Suprapubic skin (tissue), 4 donors: Measurements from ENCODE around the gene INSYN2B.

Source experiments
- EP300 ChIP-seq: sonication (generic); formaldehyde crosslinking; IDR thresholded peaks from one replicate; pipeline ENCODE4 v1.6.1; 2017; ENCODE audit warnings: antibody characterized with exemption
- POLR2A ChIP-seq, 2 donors: fragments of 450-650 bp; IDR thresholded peaks; one replicate each; pipeline ENCODE4 v1.6.1; 2017; ENCODE audit warnings: antibody characterized with exemption in 2 of 2, mild to moderate bottlenecking in 2 of 2, moderate library complexity in 2 of 2
- POLR2AphosphoS5 ChIP-seq, 3 donors: sonication (generic); formaldehyde crosslinking; IDR thresholded peaks; one replicate each; pipeline ENCODE4 v1.6.1; 2017; ENCODE audit warnings: antibody characterized with exemption in 3 of 3
- TF ChIP-seq, protein P1 (sequence below), 2 donors: fragments of 200-600 bp in 1 of 2; fragments of 450-650 bp in 1 of 2; sonication (generic) in 1 of 2; IDR thresholded peaks; one replicate each; pipeline ENCODE4 v1.5.1; 2016 to 2019; ENCODE audit warnings: antibody characterized with exemption in 2 of 2, mild to moderate bottlenecking in 1 of 2, moderate library complexity in 1 of 2

- TF ChIP-seq POLR2AphosphoS5 (IDR thresholded peaks at IDR 0.05) = no peak
- TF ChIP-seq EP300 = no peak
- TF ChIP-seq POLR2A (IDR thresholded peaks at IDR 0.05) = no peak
- TF ChIP-seq, protein P1, sequence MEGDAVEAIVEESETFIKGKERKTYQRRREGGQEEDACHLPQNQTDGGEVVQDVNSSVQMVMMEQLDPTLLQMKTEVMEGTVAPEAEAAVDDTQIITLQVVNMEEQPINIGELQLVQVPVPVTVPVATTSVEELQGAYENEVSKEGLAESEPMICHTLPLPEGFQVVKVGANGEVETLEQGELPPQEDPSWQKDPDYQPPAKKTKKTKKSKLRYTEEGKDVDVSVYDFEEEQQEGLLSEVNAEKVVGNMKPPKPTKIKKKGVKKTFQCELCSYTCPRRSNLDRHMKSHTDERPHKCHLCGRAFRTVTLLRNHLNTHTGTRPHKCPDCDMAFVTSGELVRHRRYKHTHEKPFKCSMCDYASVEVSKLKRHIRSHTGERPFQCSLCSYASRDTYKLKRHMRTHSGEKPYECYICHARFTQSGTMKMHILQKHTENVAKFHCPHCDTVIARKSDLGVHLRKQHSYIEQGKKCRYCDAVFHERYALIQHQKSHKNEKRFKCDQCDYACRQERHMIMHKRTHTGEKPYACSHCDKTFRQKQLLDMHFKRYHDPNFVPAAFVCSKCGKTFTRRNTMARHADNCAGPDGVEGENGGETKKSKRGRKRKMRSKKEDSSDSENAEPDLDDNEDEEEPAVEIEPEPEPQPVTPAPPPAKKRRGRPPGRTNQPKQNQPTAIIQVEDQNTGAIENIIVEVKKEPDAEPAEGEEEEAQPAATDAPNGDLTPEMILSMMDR (IDR thresholded peaks at IDR 0.05) = no peak
These were observed 137.6 kb downstream of the INSYN2B start for GRCh38 chr5:169842699-169843098.
